Progenitor cell of endocrine pancreas (in vitro differentiated cells): ENCODE results near the gene HLCS. TPM values are rescaled to one million over a fixed set of nuclear protein-coding genes. Genes with fewer than 3 reads are reported as not detected.
A peak's percentile ranks its signal among the peaks of the same experiment; 100 is the strongest.

Experiments used
- DNase-seq: peaks from one replicate; pipeline ENCODE4 v3.0.0; 2021; ENCODE audit warnings: low spot score; ENCODE audit not compliant: unreplicated experiment
- H3K27ac Mint-ChIP-seq: 2 replicates; pipeline ENCODE4 v1.8.0; 2021; ENCODE audit warnings: mild to moderate bottlenecking, moderate library complexity, mixed read lengths
- H3K27me3 Mint-ChIP-seq: 2 replicates; pipeline ENCODE4 v1.8.0; 2021; ENCODE audit warnings: mixed read lengths
- H3K36me3 Mint-ChIP-seq: 2 replicates; pipeline ENCODE4 v1.8.0; 2022; ENCODE audit warnings: mixed read lengths; ENCODE audit not compliant: insufficient read depth
- H3K4me1 Mint-ChIP-seq: 2 replicates; pipeline ENCODE4 v1.8.0; 2021; ENCODE audit warnings: low read depth, mixed read lengths
- H3K4me3 Mint-ChIP-seq: 2 replicates; pipeline ENCODE4 v1.8.0; 2021; ENCODE audit warnings: low read depth, mild to moderate bottlenecking, moderate library complexity, mixed read lengths
- H3K9me3 Mint-ChIP-seq: 2 replicates; pipeline ENCODE4 v1.8.0; 2021; ENCODE audit warnings: low read depth, mixed read lengths
- CTCF ChIP-seq: fragments of 200-600 bp; sonication (generic); IDR thresholded peaks from one replicate; pipeline ENCODE4 v1.5.0; 2021; ENCODE audit warnings: antibody characterized with exemption, mild to moderate bottlenecking; ENCODE audit not compliant: unreplicated experiment
- total RNA-seq: library from RNA; stranded (reverse); gene quantifications from 2 replicates; pipeline ENCODE4 v1.2.1, GENCODE V29; 2021

HLCS gene
- total RNA-seq, 1 donor from 2014 or later = 34.3 TPM

- Mint-ChIP-seq H3K27ac (no peak overlapping the region), H3K4me1 (peaks cover 25% of the 10 kb centered on the region), H3K9me3 (no peaks in the 10 kb centered on the region), H3K27me3 (no peaks in the 10 kb centered on the region), H3K4me3 (no peak overlapping the region), H3K36me3 (peaks cover under 1% of the 10 kb centered on the region)
- DNase-seq = no peak
- TF ChIP-seq CTCF = no peak
Observed at GRCh38 chr21:36856643-36857042, 109.8 kb downstream of the HLCS start.

DNA sequence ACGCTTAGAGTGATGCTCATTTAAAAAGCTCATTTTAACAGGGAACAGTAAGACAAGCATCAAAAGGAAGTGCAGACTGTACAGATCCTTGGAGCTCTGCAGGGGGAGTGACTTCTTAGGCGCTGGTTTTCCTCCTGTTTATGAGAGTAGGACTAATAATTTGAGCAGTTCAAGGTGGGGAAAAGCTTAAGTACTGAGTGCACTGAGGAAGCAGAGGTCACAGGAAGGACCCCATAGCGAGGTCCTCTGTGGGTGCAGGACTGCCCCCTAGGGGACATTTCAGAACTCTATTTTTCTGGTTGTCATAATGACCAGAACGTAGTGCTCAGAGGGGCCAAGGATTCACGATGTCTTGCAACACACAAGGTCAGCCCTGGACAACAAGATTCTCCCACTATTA is 112.1 kb downstream of the HLCS start:
- peaks cover 6% of the 10 kb centered on the region for H3K4me1 Mint-ChIP-seq
- H3K4me3 Mint-ChIP-seq = no peak overlapping the region
- no peaks in the 10 kb centered on the region for H3K36me3 Mint-ChIP-seq
- TF ChIP-seq CTCF = peak; percentile 76
- DNase-seq = peak; percentile 31
- H3K27me3 Mint-ChIP-seq = no peaks in the 10 kb centered on the region
- no peak overlapping the region for H3K27ac Mint-ChIP-seq
- no peaks in the 10 kb centered on the region for H3K9me3 Mint-ChIP-seq

DNA sequence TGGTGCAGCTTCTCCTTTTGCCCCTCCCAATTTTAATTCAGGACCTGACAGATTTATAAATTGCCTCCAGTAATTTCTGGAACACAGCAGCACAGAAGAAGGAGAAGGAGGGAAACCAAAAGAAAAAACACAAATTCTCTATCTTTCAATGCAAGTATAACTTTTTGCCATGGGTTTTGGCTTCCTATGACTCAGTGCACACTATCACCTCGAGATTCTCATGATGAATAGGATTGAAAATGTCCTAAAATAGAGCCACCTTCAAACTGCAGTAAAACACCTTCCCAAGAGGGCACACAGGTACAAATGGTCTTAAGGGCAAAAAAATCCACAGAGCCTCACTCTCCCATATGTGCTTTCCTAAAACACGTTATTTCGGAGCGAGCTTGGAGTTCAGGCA is 113.6 kb downstream of the HLCS start:
- no peak overlapping the region for H3K4me3 Mint-ChIP-seq
- H3K27ac Mint-ChIP-seq = no peak overlapping the region
- H3K27me3 Mint-ChIP-seq = no peaks in the 10 kb centered on the region
- H3K9me3 Mint-ChIP-seq = no peaks in the 10 kb centered on the region
- DNase-seq = no peak
- H3K4me1 Mint-ChIP-seq = peaks cover 3% of the 10 kb centered on the region
- no peaks in the 10 kb centered on the region for H3K36me3 Mint-ChIP-seq
- TF ChIP-seq CTCF = no peak

DNA sequence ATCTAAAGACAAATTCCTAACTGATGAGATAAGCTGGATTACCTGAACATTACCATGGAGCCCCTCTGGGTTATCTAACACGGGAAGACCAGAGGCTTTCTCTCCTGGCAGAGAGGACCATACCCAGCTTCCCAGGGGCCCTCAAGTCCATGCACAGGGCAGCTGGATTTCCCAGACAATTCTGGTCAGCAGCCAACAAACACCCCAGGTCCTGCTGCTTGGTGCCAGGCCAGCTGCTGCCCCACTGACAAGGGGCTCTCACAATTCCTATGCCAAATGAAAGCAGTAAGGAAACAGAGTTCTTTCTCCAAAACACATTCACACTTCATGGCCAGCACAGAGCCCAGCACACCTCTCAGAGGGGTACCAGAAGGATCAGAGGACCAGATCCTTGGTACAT is 114.2 kb downstream of the HLCS start:
- peaks cover 3% of the 10 kb centered on the region for H3K4me1 Mint-ChIP-seq
- no peak overlapping the region for H3K27ac Mint-ChIP-seq
- no peak overlapping the region for H3K4me3 Mint-ChIP-seq
- no peaks in the 10 kb centered on the region for H3K36me3 Mint-ChIP-seq
- no peaks in the 10 kb centered on the region for H3K27me3 Mint-ChIP-seq
- no peak for TF ChIP-seq CTCF
- no peak for DNase-seq
- no peaks in the 10 kb centered on the region for H3K9me3 Mint-ChIP-seq

GRCh38 chr21:36851121-36851520 is 115.3 kb downstream of the HLCS start:
- H3K27me3 Mint-ChIP-seq = no peaks in the 10 kb centered on the region
- H3K27ac Mint-ChIP-seq = no peak overlapping the region
- no peak for TF ChIP-seq CTCF
- DNase-seq = no peak
- no peaks in the 10 kb centered on the region for H3K9me3 Mint-ChIP-seq
- no peaks in the 10 kb centered on the region for H3K36me3 Mint-ChIP-seq
- H3K4me3 Mint-ChIP-seq = no peak overlapping the region
- peaks cover 10% of the 10 kb centered on the region for H3K4me1 Mint-ChIP-seq
